ENCODE data around the gene SMIM1. TPM values are rescaled to one million over a fixed set of nuclear protein-coding genes. Genes with fewer than 3 reads are reported as not detected.

The SMIM1 gene
- total and polyA plus RNA-seq, 2 donors (not counting 3 experiments of a cell fraction or from before 2014, with no cell fraction given): 1.4 to 2.9 TPM

DNA sequence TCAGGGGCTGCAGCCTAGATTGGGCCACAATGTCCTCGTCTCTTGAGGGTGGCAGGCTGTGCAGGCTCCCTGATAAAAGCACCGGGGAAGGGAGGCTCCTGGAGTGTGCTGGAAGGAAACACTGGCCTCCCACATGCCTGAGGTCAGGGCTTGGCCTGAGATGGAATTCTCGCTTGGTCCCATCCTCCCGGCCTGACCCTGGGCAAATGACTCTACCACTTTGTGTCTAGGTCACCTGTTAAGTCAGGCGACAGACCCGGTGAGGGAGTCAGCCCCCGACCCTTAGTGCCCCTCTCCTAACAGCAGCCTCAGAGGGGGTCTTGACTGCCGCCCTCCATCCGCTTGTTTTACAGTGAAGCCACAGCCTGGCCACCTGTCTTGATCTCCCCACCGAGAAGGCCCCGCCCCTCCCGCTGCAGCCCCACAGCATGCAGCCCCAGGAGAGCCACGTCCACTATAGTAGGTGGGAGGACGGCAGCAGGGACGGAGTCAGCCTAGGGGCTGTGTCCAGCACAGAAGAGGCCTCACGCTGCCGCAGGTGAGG is 2.5 kb downstream of the SMIM1 start:
- intact Hi-C loops (cut with micrococcal nuclease) (loop anchor here (5.0 kb wide), 1 partner anchor 127 kb away; the partner anchor contains the start of gene C1orf174), dilution Hi-C loops (cut with MboI; ENCODE audit: extremely low pct_ligation_motif_present, low sequenced_read_pairs) (no loop called here)
- POLR2A ChIA-PET: no interaction called here
- BruUV-seq (replicated peaks): no TSS peak
- Histone ChIP-seq H3K9me3 (replicated peaks; ENCODE audit: control insufficient read depth, insufficient read depth, low read length) (no peaks in the 10 kb centered on the region), H3K36me3 (ENCODE audit: control insufficient read depth in 2 of 2, extremely low read depth in 1 of 2, insufficient read depth in 2 of 2, low read length in 2 of 2) (peaks cover under 1 to 7% of the 10 kb centered on the region in 2 experiments), H3K4me2 (ENCODE audit: insufficient read depth, low read length) (no peak overlapping the region), H2AFZ (ENCODE audit: low read depth, low read length) (no peak overlapping the region), H3K79me2 (ENCODE audit: control insufficient read depth, insufficient read depth, low read length) (no peaks in the 10 kb centered on the region), H3K27ac (ENCODE audit: insufficient read depth, low read depth, low read length) (no peak overlapping the region), H3K4me3 (replicated peaks in 1 of 3; ENCODE audit: insufficient read depth in 1 of 3, low read depth in 1 of 3, low read length in 3 of 3) (no peak overlapping the region), H3K9me1 (replicated peaks; ENCODE audit: control insufficient read depth, extremely low read depth, insufficient read depth, low read length) (no peaks in the 10 kb centered on the region), H4K20me1 (replicated peaks; ENCODE audit: control insufficient read depth, extremely low read depth, insufficient read depth, low read length) (no peaks in the 10 kb centered on the region), H3K9ac (replicated peaks; ENCODE audit: extremely low read depth, insufficient read depth, low read length) (no peak overlapping the region), H3K27me3 (ENCODE audit: control insufficient read depth in 2 of 2, insufficient read depth in 2 of 2, low read length in 2 of 2) (no peaks in the 10 kb centered on the region), H3K4me1 (ENCODE audit: control insufficient read depth, extremely low read depth, insufficient read depth, low read length) (peaks cover 6% of the 10 kb centered on the region)
- no peak for FAIRE-seq
- CTCF ChIA-PET: interaction anchor here (0.7 to 1.9 kb wide), 3 partner anchors 21 to 322 kb away, joined by 4 to 7 read pairs (median 5); partner anchors contain the start of gene LRRC47
- no peak for DNase-seq (ENCODE audit: low read depth, low spot score)
- TF ChIP-seq POLR2A (IDR thresholded peaks at IDR 0.05; ENCODE audit: low read depth, low read length): no peak

DNA sequence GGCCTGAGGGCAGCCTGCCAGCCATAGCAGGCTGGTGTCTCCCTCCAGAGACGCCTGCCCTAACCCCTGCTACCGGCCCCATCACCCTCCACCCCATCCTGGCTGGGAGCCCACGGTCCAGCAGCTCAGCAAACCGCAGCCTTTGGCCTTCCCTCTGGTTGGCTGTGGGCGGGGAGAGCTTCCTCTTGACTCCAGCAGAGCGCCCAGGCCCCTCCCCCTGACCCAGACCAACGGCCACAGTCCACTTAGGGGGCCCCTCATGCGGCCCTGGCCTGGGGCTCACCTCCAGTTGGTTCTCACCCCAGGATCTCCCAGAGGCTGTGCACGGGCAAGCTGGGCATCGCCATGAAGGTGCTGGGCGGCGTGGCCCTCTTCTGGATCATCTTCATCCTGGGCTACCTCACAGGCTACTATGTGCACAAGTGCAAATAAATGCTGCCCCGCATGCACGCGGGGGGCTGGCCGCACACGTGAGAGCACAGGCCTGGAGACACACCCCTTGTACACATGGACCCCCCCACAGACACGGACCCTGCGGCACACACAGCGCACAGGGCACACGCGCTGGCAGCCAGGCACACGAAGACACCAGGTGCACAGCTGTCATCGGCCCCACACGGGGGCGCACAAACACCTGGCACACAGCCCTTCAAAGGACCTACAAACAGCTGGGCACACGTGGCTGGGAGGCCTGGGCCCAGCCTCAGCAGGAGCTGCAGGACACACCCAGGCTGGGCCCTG is 3.1 kb downstream of the SMIM1 start:
- intact Hi-C loops (cut with micrococcal nuclease): no loop called here
- H3K4me3 ChIP-seq (replicated peaks in 1 of 3; ENCODE audit: insufficient read depth in 1 of 3, low read depth in 1 of 3, low read length in 3 of 3): no peak overlapping the region
- H3K27me3 ChIP-seq (ENCODE audit: control insufficient read depth in 2 of 2, insufficient read depth in 2 of 2, low read length in 2 of 2): no peaks in the 10 kb centered on the region
- peaks cover 6% of the 10 kb centered on the region for H3K4me1 ChIP-seq (ENCODE audit: control insufficient read depth, extremely low read depth, insufficient read depth, low read length)
- ChIA-PET CTCF (interaction anchor here (0.7 to 1.9 kb wide), 3 partner anchors 21 to 323 kb away, joined by 4 to 7 read pairs (median 5); partner anchors contain the start of gene LRRC47), POLR2A (no interaction called here)
- dilution Hi-C loops (cut with MboI; ENCODE audit: extremely low pct_ligation_motif_present, low sequenced_read_pairs): no loop called here
- no peak overlapping the region for H3K27ac ChIP-seq (ENCODE audit: insufficient read depth, low read depth, low read length)
- TF ChIP-seq, protein P1, sequence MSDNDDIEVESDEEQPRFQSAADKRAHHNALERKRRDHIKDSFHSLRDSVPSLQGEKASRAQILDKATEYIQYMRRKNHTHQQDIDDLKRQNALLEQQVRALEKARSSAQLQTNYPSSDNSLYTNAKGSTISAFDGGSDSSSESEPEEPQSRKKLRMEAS (IDR thresholded peaks at IDR 0.05; ENCODE audit: insufficient read depth, insufficient read length): no peak
- TF ChIP-seq, protein P2, sequence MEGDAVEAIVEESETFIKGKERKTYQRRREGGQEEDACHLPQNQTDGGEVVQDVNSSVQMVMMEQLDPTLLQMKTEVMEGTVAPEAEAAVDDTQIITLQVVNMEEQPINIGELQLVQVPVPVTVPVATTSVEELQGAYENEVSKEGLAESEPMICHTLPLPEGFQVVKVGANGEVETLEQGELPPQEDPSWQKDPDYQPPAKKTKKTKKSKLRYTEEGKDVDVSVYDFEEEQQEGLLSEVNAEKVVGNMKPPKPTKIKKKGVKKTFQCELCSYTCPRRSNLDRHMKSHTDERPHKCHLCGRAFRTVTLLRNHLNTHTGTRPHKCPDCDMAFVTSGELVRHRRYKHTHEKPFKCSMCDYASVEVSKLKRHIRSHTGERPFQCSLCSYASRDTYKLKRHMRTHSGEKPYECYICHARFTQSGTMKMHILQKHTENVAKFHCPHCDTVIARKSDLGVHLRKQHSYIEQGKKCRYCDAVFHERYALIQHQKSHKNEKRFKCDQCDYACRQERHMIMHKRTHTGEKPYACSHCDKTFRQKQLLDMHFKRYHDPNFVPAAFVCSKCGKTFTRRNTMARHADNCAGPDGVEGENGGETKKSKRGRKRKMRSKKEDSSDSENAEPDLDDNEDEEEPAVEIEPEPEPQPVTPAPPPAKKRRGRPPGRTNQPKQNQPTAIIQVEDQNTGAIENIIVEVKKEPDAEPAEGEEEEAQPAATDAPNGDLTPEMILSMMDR (IDR thresholded peaks at IDR 0.05; ENCODE audit: extremely low read depth in 1 of 2, insufficient read depth in 1 of 2, low read depth in 1 of 2, low read length in 2 of 2): peak in 1 of 2 donors; percentile 16
- TF ChIP-seq POLR2AphosphoS5 (IDR thresholded peaks at IDR 0.05; ENCODE audit: insufficient read depth, low read depth, low read length): no peak
- no peak for TF ChIP-seq EZH2 (IDR thresholded peaks at IDR 0.05; ENCODE audit: borderline replicate concordance, low read depth, low read length, severe bottlenecking)
- DNase-seq (ENCODE audit: low read depth, low spot score): no peak
- no TSS peak for BruUV-seq (replicated peaks)
- no peak overlapping the region for H2AFZ ChIP-seq (ENCODE audit: low read depth, low read length)
- no peak for FAIRE-seq
- H3K79me2 ChIP-seq (ENCODE audit: control insufficient read depth, insufficient read depth, low read length): no peaks in the 10 kb centered on the region
- H3K9me1 ChIP-seq (replicated peaks; ENCODE audit: control insufficient read depth, extremely low read depth, insufficient read depth, low read length): no peaks in the 10 kb centered on the region
- peaks cover 3 to 14% of the 10 kb centered on the region in 2 experiments for H3K36me3 ChIP-seq (ENCODE audit: control insufficient read depth in 2 of 2, extremely low read depth in 1 of 2, insufficient read depth in 2 of 2, low read length in 2 of 2)
- no peaks in the 10 kb centered on the region for H3K9me3 ChIP-seq (replicated peaks; ENCODE audit: control insufficient read depth, insufficient read depth, low read length)
- no peak overlapping the region for H3K9ac ChIP-seq (replicated peaks; ENCODE audit: extremely low read depth, insufficient read depth, low read length)
- no peak overlapping the region for H3K4me2 ChIP-seq (ENCODE audit: insufficient read depth, low read length)
- H4K20me1 ChIP-seq (replicated peaks; ENCODE audit: control insufficient read depth, extremely low read depth, insufficient read depth, low read length): no peaks in the 10 kb centered on the region

Data from endothelial cell of umbilical vein (primary cell).